Measurements from ENCODE around the gene TBX21. TPM values are rescaled to one million over a fixed set of nuclear protein-coding genes. Genes with fewer than 3 reads are reported as not detected.
A peak's percentile ranks its signal among the peaks of the same experiment; 100 is the strongest.

TBX21 gene
- total RNA-seq, 2 experiments from 2014 or later = 57.7 to 58.2 TPM

- peaks cover 67% of the 10 kb centered on the region for H3K4me1 Mint-ChIP-seq (ENCODE audit: low read depth)
- no peak for DNase-seq
- ChIA-PET CTCF (interaction anchor here (1.1 to 5.4 kb wide), 6 partner anchors 8 to 83 kb away, joined by 3 to 59 read pairs (median 12); partner anchors contain the start of gene TBX21), POLR2A (interaction anchor here (0.5 to 11.0 kb wide), 4 partner anchors 10 to 28 kb away, joined by 4 to 111 read pairs (median 8); partner anchors contain the start of gene TBX21)
- peak overlapping the region; percentile 99 for H3K27ac Mint-ChIP-seq
- peaks cover 24% of the 10 kb centered on the region for H3K36me3 Mint-ChIP-seq
- H3K27me3 Mint-ChIP-seq = no peaks in the 10 kb centered on the region
- no peak overlapping the region for H3K4me3 Mint-ChIP-seq
- intact Hi-C loops (cut with micrococcal nuclease) = loop anchor here (5.0 kb wide), 1 partner anchor 235 kb away; the partner anchor contains the start of gene PNPO
- no peaks in the 10 kb centered on the region for H3K9me3 Mint-ChIP-seq
Observed at GRCh38 chr17:47707056-47707804, 25.8 kb upstream of the TBX21 start.

GRCh38 chr17:47707884-47708283 lies 25.2 kb upstream of the TBX21 start:
- Mint-ChIP-seq H3K27me3 (no peaks in the 10 kb centered on the region), H3K4me3 (no peak overlapping the region), H3K27ac (no peak overlapping the region), H3K9me3 (no peaks in the 10 kb centered on the region), H3K36me3 (peaks cover 24% of the 10 kb centered on the region), H3K4me1 (ENCODE audit: low read depth) (peaks cover 63% of the 10 kb centered on the region)
- intact Hi-C loops (cut with micrococcal nuclease) = loop anchor here (5.0 kb wide), 1 partner anchor 234 kb away; the partner anchor contains the start of gene PNPO
- DNase-seq = no peak
- ChIA-PET POLR2A (interaction anchor here (2.9 to 11.0 kb wide), 2 partner anchors 9 to 25 kb away, joined by 13 to 111 read pairs; partner anchors contain the start of gene TBX21), CTCF (interaction anchor here (1.8 to 5.4 kb wide), 5 partner anchors 9 to 28 kb away, joined by 5 to 59 read pairs (median 12); partner anchors contain the start of gene TBX21)

GRCh38 chr17:47708312-47708863 lies 24.6 kb upstream of the TBX21 start:
- H3K27me3 Mint-ChIP-seq = no peaks in the 10 kb centered on the region
- CTCF ChIA-PET = interaction anchor here (1.8 to 5.4 kb wide), 5 partner anchors 9 to 27 kb away, joined by 5 to 59 read pairs (median 12); partner anchors contain the start of gene TBX21
- H3K4me3 Mint-ChIP-seq = no peak overlapping the region
- no peak for DNase-seq
- H3K4me1 Mint-ChIP-seq (ENCODE audit: low read depth) = peaks cover 63% of the 10 kb centered on the region
- H3K9me3 Mint-ChIP-seq = no peaks in the 10 kb centered on the region
- no peak overlapping the region for H3K27ac Mint-ChIP-seq
- H3K36me3 Mint-ChIP-seq = peaks cover 23% of the 10 kb centered on the region
- intact Hi-C loops (cut with micrococcal nuclease) = loop anchor here (5.0 kb wide), 1 partner anchor 234 kb away; the partner anchor contains the start of gene PNPO
- POLR2A ChIA-PET = interaction anchor here (2.9 to 11.0 kb wide), 2 partner anchors 9 to 24 kb away, joined by 13 to 111 read pairs; partner anchors contain the start of gene TBX21

- peaks cover 16% of the 10 kb centered on the region for H3K36me3 Mint-ChIP-seq
- POLR2A ChIA-PET = no interaction called here
- CTCF ChIA-PET = interaction anchor here (1.8 to 2.0 kb wide), 3 partner anchors 10 to 81 kb away, joined by 4 to 12 read pairs (median 12); partner anchors contain the start of gene TBX21
- no peak overlapping the region for H3K4me3 Mint-ChIP-seq
- H3K27me3 Mint-ChIP-seq = no peaks in the 10 kb centered on the region
- no peak for DNase-seq
- intact Hi-C loops (cut with micrococcal nuclease) = loop anchor here (5.0 kb wide), 1 partner anchor 233 kb away; the partner anchor contains the start of gene PNPO
- H3K27ac Mint-ChIP-seq = no peak overlapping the region
- H3K9me3 Mint-ChIP-seq = no peaks in the 10 kb centered on the region
- H3K4me1 Mint-ChIP-seq (ENCODE audit: low read depth) = peaks cover 62% of the 10 kb centered on the region
Observed at GRCh38 chr17:47708864-47709541, 24.0 kb upstream of the TBX21 start.

- Mint-ChIP-seq H3K27ac (no peak overlapping the region), H3K27me3 (no peaks in the 10 kb centered on the region), H3K4me3 (no peak overlapping the region), H3K4me1 (ENCODE audit: low read depth) (peaks cover 61% of the 10 kb centered on the region), H3K9me3 (no peaks in the 10 kb centered on the region), H3K36me3 (peaks cover 14% of the 10 kb centered on the region)
- intact Hi-C loops (cut with micrococcal nuclease) = loop anchor here (5.0 kb wide), 1 partner anchor 233 kb away; the partner anchor contains the start of gene PNPO
- ChIA-PET CTCF (interaction anchor here (1.2 to 1.8 kb wide), 2 partner anchors 9 to 80 kb away, joined by 3 to 4 read pairs; no protein-coding TSS in a partner anchor), POLR2A (interaction anchor here (1.3 kb wide), 1 partner anchor 22 kb away, joined by 3 read pairs; no protein-coding TSS in a partner anchor)
- no peak for DNase-seq
Observed at GRCh38 chr17:47709594-47709993, 23.4 kb upstream of the TBX21 start.

- DNase-seq = no peak
- peaks cover 61% of the 10 kb centered on the region for H3K4me1 Mint-ChIP-seq (ENCODE audit: low read depth)
- H3K27me3 Mint-ChIP-seq = no peaks in the 10 kb centered on the region
- no peak overlapping the region for H3K4me3 Mint-ChIP-seq
- POLR2A ChIA-PET = no interaction called here
- H3K9me3 Mint-ChIP-seq = no peaks in the 10 kb centered on the region
- peaks cover 8% of the 10 kb centered on the region for H3K36me3 Mint-ChIP-seq
- H3K27ac Mint-ChIP-seq = no peak overlapping the region
- CTCF ChIA-PET = interaction anchor here (9.2 kb wide), 1 partner anchor 12 kb away, joined by 135 read pairs; no protein-coding TSS in a partner anchor
- intact Hi-C loops (cut with micrococcal nuclease) = loop anchor here (10.0 kb wide), 1 partner anchor 113 kb away; the partner anchor contains the start of gene OSBPL7
Observed at GRCh38 chr17:47711366-47712099, 21.5 kb upstream of the TBX21 start.

GRCh38 chr17:47712330-47713023 lies 20.6 kb upstream of the TBX21 start:
- ChIA-PET POLR2A (interaction anchor here (0.8 to 1.1 kb wide), 2 partner anchors 10 to 20 kb away, joined by 3 read pairs; partner anchors contain the start of gene TBX21), CTCF (interaction anchor here (9.2 kb wide), 1 partner anchor 13 kb away, joined by 135 read pairs; no protein-coding TSS in a partner anchor)
- Mint-ChIP-seq H3K36me3 (peaks cover 8% of the 10 kb centered on the region), H3K9me3 (no peaks in the 10 kb centered on the region), H3K27ac (peak overlapping the region; percentile 33), H3K4me1 (ENCODE audit: low read depth) (peaks cover 61% of the 10 kb centered on the region), H3K27me3 (no peaks in the 10 kb centered on the region), H3K4me3 (no peak overlapping the region)
- DNase-seq = no peak
- intact Hi-C loops (cut with micrococcal nuclease) = loop anchor here (10.0 kb wide), 1 partner anchor 112 kb away; the partner anchor contains the start of gene OSBPL7

- POLR2A ChIA-PET = interaction anchor here (6.3 kb wide), 1 partner anchor 11 kb away, joined by 111 read pairs; no protein-coding TSS in a partner anchor
- no peak for DNase-seq
- Mint-ChIP-seq H3K4me1 (ENCODE audit: low read depth) (peaks cover 74% of the 10 kb centered on the region), H3K27me3 (no peaks in the 10 kb centered on the region), H3K36me3 (peaks cover 8% of the 10 kb centered on the region), H3K27ac (no peak overlapping the region), H3K9me3 (no peaks in the 10 kb centered on the region), H3K4me3 (no peak overlapping the region)
- CTCF ChIA-PET = interaction anchor here (1.1 to 9.2 kb wide), 3 partner anchors 11 to 21 kb away, joined by 6 to 135 read pairs (median 57); partner anchors contain the start of gene TBX21
- intact Hi-C loops (cut with micrococcal nuclease) = loop anchor here (10.0 kb wide), 1 partner anchor 111 kb away; the partner anchor contains the start of gene OSBPL7
Observed at GRCh38 chr17:47713980-47714700, 18.9 kb upstream of the TBX21 start.

GRCh38 chr17:47714773-47715396 lies 18.2 kb upstream of the TBX21 start:
- H3K4me1 Mint-ChIP-seq (ENCODE audit: low read depth) = peaks cover 82% of the 10 kb centered on the region
- intact Hi-C loops (cut with micrococcal nuclease) = loop anchor here (10.0 kb wide), 1 partner anchor 110 kb away; the partner anchor contains the start of gene OSBPL7
- CTCF ChIA-PET = interaction anchor here (1.1 to 9.2 kb wide), 4 partner anchors 9 to 20 kb away, joined by 6 to 135 read pairs (median 58); partner anchors contain the start of gene TBX21
- H3K4me3 Mint-ChIP-seq = no peak overlapping the region
- no peaks in the 10 kb centered on the region for H3K9me3 Mint-ChIP-seq
- POLR2A ChIA-PET = interaction anchor here (0.6 to 6.3 kb wide), 3 partner anchors 11 to 20 kb away, joined by 3 to 111 read pairs (median 4); no protein-coding TSS in a partner anchor
- peaks cover 8% of the 10 kb centered on the region for H3K36me3 Mint-ChIP-seq
- H3K27ac Mint-ChIP-seq = no peak overlapping the region
- H3K27me3 Mint-ChIP-seq = no peaks in the 10 kb centered on the region
- DNase-seq = no peak

All from activated CD4-positive, alpha-beta memory T cell treated with anti-CD3 and anti-CD28 coated beads for 36 hours (primary cell).